ENCODE measurements around the gene RASIP1.

RASIP1 gene

GRCh38 chr19:48755787-48756186 lies 15.4 kb upstream of the RASIP1 start:
- no peak for DNase-seq

DNA sequence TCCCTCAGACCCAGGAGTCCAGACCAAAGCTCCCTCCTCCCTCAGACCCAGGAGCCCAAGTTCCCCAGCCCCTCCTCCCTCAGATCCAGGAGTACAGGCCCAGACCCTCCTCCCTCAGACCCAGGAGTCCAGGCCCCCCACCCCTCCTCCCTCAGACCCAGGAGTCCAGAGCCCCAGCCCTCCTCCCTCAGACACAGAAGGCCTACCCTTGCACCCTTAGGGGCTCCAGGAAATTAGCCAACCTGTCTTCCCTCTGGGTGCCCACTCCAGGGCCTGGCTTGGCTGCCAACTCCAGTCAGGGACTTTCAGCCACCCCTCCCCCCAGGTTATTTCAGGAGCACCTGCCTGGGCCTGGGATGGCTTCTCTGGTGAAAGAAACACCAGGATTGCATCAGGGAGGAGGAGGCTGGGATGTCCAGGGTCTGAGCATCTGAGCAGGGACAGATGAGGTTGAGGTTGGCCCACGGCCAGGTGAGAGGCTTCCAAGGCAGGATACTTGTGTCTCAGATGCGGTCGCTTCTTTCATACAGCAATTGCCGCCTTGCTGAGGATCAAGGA lies 14.8 kb upstream of the RASIP1 start, which contains the start of gene FGF21:
Gene FGF21 (plus strand): TSS at position 441 of the 558 bp plus-strand sequence. CDS start 713 bp downstream, outside the sequence.
- no peak for DNase-seq

GRCh38 chr19:48752496-48753365 lies 12.3 kb upstream of the RASIP1 start, which contains the start of gene FUT1:
FUT1 (minus strand) TSS chr19:48752641; CDS start chr19:48751281, 1,360 bp downstream.
- peak; percentile 95 for DNase-seq

GRCh38 chr19:48751845-48752495 lies 11.6 kb upstream of the RASIP1 start:
- no peak for DNase-seq

DNA sequence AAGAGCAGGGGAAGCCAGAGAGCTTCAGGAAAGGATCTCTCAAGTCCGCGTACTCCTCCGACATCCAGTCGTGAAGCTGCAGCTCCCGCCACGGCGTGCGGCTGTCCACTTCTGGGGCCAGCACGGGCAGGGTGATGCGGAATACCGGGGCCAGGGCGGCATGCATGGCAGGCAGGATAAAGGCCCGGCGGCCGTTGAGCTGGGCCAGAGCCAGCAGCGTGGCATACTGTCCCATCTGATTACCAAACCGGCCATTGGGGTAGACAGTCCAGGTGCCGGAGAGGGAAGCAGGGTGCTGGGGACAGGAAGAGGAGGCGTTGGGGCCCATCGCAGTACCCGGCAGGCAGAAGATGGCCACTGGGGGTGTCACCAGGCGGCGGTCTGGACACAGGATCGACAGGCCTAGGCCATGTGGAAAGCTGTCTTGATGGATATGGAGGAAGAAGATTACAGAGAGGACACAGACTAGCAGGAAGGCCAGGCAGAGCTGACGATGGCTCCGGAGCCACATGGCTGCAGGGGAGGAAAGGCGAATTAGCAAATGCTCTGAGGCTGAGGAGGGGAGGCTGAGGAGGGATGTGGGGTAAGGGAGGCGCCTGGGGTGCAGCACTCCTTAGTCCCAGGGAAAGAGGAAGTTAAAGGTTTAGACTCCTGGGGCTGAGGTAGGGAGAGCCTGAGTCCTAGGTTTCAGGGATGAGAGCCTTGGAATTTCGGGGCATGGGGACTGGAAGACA lies 10.5 kb upstream of the RASIP1 start:
- DNase-seq, result no peak

GRCh38 chr19:48750351-48750750 lies 9.9 kb upstream of the RASIP1 start:
- DNase-seq, result no peak

GRCh38 chr19:48749571-48750198 lies 9.3 kb upstream of the RASIP1 start:
- no peak for DNase-seq

DNA sequence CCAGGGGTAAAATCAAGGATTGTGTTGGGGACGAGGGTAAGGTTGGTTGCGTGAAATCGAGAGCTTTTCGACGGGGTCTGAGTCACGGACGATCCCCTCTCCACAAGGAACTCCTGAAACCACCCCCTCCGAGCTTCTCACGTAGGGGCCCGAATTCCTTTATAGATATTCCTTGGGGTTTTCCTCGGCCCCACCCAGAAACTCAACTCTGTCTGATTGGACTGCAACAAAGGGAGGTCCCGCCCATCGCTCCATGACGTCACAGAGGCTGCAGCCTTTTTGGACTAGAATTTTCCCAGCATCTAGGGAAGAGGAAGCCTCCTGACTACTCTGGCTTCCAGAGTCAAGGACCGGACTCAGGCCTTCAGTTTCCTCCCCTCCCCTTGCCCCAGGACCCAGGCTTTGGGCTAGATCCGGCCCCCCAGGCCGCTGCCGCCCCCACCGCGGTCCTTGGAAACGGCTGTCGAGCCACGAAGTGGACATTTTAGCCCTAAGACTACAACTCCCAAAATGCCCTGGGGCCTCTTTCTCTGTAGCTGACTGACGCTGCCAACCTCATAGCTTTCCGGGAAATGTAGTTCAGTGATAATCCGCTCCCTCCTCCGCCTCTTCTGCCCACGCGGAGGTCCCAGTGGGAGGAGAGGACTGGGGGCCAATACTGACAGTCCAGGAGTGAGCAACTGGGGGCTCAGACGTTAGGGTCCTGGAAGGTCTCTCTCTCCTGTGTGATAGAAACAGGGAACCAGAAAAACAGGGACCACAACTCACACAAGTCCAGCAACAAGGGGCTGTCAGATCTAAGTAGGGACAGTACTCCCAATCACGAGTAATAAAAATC lies 6.5 kb upstream of the RASIP1 start, which contains the start of gene IZUMO1:
Gene IZUMO1 (minus strand): TSS at position 172 of the 838 bp plus-strand sequence. CDS start 1,050 bp downstream, outside the sequence.
- peak; percentile 80 for DNase-seq

DNA sequence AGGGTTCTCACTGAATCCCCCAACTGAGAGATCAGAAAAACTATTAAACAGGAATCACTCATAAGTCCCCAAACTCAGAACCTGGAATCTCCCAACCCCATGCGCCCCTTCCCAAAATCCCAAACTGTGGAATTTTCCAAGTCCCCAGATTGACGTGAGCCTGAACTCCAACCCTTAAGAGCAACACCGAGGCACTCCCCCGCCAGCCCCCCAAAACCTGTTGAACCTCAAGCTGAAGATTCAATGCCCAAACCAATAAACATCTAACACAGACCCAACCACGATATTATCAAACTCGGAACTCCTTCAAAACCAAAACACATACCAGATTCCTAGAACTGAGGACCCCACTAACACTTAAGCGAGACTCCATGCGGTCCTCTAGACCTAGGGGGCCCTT lies 5.7 kb upstream of the RASIP1 start:
- no peak for DNase-seq

DNA sequence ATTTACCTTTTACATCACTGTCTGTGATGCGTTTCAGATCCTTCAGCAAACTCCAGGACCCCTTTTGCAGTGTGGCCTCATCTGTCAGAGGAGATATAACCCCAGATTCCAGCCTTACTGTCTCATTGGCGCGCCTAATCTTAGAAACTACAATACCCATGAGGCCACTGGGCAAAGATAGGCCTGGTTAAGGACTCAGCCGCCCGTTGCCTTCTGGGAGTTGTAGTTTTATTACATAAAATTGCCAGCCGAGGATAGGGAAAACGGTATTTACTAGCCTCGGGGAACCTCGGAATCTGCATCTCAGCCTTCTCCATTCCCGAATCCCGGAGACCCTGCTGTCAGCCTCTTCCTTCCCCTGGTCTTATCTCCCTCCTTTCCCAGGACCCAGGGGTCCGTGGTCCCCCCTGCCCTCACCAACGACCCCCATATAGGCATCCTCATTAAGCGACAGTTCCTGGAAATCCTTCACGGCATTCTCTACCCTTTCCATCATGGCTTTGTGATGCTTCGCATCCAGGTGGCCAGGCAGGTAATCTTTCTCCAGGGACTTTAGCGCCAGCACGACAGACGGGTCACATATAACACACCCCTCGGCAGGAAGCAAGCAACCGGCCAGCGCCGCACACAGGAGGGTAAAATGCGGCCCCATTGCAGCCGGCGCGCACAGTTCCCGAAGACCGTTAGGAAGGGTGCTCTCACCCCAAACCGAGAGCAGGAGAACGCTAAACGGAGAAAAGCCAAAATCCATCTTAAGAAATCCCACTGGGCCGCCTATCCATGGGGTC lies 5.0 kb upstream of the RASIP1 start:
- peak; percentile 78 for DNase-seq

- no peak for DNase-seq
Observed at GRCh38 chr19:48742096-48742495, 1.7 kb upstream of the RASIP1 start.

GRCh38 chr19:48741129-48741999 lies 954 bp upstream of the RASIP1 start:
- DNase-seq, result peak; percentile 69

DNA sequence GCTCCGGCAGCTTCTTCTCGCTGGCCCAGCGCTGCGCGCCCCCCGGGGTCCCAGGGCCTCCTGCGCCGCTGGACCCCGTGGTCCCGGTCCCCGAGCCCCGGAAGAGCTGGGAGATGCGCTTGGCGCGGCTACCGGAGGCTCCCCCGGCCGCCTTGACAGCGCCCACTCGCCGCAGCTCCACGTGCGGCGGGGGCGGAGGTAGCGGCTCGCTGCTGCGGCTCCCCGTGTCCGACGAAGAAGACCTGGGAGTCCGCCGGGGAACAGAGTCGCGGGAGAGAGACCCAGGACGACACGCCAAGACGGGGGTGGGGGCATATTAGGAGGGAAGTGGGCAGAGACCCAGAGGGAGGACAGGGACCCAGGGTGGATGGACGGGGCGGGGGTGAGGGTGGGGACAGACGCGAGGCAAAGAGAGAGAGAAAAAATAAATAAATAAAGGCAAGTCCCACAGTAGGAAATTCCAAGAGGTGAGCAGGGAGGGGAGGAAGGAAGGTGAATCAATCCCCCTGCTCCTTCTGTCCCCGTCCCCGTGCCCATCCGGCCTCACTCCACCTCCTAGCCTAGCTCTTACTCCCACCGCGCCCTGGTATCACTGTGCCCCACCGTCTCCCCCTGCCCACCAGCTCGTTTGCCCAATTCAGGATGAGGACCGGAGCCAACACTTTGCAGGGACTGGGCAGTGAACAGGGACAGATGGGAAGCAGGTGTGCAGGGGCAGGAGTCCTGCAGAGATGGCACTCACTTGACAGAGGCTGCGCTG lies 826 bp downstream of the RASIP1 start:
- no peak for DNase-seq

GRCh38 chr19:48738557-48739403 lies 1.6 kb downstream of the RASIP1 start:
- DNase-seq, result peak; percentile 83

GRCh38 chr19:48737360-48737998 lies 2.9 kb downstream of the RASIP1 start:
- DNase-seq, result no peak

DNA sequence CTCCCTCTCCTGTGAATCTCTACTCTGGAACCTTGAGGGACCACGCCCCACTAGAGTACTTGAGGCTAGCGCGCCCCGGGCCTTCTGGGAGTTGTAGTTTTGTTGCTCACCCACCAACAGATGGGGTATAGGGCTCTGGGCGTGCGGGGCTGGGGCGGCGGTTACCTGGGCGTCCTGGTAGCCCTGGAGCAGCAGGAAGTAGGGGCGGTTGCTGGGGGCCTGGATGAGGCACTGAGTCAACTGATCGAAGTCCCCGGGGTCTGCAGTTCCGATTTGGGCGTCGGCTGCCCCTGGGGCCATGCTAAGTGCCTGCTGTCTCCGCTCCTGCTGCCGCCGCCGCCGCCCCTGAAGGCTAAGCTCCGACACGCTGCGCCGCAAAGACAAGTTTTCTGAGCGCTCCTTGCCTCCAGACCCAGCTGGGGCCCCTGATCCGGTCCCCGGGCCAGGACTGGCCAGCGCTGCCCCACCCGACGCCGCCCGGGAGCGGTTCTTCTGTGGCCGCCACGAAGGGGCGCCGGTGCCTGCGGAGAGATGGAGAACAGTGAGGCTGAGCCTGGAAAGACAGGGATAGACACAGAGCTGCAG lies 5.3 kb downstream of the RASIP1 start:
- no peak for DNase-seq

GRCh38 chr19:48734625-48735024 lies 5.8 kb downstream of the RASIP1 start:
- no peak for DNase-seq

Measured in DMS153 (cell line).